Lung microvascular endothelial cell (primary cell): ENCODE data around the gene FAM234B. TPM values are rescaled to one million over a fixed set of nuclear protein-coding genes. Genes with fewer than 3 reads are reported as not detected.

Experiments used
- DNase-seq, 2 donors: peaks; one replicate each; pipeline versions ENCODE4 v3.0.0 to v3.0.0-alpha.2; 2010; ENCODE audit warnings: low read depth in 2 of 2
- total RNA-seq: library from RNA; depleted of rRNA; stranded (reverse); fragments of >200 nt; gene quantifications from 2 replicates; pipeline ENCODE4 v1.2.1, GENCODE V29; 2014

Gene FAM234B
- total RNA-seq, 1 donor from 2014 or later: 13.9 TPM

DNA sequence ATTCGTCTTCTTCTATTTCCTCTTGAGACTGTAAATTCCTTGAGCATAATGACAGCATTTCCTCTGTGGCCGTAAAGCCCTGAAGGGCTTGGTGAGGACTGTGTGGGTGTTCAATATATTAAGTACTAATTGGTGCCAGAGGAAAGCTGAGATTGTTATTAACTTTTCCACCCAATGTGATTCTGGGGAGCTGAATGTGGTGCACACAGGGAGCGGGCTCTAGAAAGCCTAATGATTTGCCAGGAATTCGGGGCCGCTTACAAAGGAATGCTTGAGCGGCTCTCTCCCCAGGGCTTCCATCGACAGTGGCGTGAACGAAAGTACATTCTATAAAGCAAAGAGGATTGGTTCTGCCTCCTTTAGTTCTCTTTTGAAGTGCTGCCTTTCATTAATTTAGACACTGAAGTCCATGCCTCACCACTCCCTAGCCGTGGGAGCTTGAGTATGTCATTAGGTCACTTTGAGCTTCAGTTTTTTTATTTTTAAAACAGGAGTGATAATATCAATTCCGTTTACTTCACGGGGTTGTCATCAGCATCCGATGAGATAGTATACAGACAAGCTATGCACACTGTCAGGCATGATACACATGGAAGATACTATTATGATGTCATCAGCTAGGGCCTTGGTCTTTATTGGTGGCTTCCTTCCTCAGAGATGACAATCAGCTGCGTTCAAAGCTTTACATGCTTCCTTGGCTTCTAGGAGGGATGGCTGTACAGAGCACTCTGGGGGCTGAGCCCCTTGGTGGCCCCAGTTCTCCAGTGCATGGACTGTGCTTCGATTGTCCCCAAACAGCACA is 70.3 kb downstream of the FAM234B start:
- DNase-seq: no peak

DNA sequence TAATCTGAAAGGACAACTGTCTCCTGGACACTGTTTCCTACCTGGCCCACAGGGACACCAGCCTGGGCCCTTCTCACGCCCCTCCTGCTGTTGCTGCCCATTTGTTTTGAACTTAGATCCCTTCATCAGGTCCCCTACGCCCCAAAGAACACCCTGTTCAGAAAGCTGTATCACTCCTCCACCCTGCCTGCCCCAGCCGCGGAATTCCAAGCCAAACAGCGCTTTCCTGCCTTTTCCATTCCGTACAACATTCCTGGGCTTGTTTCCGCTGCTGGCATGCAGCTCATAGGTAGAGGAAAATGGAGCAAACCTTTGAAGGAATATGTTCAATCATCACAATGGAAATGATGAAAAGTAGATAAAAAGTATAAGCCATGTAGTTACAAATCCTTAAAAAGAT is 72.1 kb downstream of the FAM234B start:
- peak; percentile 57 to 88 for DNase-seq

DNA sequence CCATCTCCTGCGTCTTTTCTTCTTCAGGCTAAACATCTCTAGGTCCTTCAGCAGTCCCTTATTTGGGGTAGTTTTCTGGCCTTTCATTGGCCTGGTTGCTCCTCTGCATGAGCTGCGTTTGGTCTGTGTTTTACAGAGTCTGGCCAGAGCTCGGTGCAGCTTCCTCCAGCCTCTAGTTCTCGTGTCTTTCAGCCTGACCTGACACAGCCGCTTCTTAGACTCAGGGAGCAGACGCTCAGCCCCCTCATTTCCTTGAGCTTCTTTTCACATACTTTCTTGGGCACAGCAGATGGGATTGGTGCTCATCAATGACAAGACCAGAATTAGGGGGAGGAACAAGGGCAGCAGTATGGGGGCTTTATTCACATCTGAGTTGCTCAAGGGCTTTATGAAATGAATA is 72.8 kb downstream of the FAM234B start:
- DNase-seq: no peak

DNA sequence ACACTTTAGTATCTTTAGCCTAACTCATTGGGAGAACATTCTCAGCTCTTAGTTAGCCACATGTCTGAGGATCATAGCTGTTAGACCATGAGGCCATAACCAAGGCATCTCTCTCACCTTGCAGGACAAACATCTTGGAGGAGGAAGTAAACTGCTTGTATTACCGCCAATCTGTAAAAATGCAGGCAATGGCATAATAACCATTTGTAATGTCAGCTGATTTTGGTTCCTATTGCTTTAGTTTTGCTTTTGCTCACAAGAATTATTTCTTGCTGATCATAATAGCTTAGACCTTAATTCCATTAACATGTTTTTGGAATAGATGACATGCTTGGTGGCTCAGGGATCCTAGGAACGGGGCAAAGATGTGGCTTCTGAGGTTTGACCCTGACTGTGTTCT is 75.6 kb downstream of the FAM234B start:
- DNase-seq: no peak

DNA sequence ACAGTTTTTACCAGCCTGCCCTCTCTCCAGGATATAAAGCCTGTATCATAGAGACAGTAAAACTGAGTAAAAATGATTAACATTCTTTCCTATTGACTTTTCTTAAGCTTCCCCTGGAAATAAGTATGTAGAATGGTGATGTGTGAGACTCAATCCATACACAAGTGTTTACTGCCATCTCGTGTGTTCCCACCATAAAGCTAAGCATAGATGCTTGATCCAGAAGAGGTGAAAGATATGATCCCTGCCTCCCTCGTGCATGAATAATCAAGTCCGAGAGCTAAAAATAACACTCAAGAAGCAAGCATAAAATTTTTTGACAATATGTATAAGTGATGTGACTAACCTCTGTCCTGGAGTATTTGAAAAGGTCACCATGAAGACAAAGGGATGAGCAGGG is 76.2 kb downstream of the FAM234B start:
- DNase-seq: no peak

DNA sequence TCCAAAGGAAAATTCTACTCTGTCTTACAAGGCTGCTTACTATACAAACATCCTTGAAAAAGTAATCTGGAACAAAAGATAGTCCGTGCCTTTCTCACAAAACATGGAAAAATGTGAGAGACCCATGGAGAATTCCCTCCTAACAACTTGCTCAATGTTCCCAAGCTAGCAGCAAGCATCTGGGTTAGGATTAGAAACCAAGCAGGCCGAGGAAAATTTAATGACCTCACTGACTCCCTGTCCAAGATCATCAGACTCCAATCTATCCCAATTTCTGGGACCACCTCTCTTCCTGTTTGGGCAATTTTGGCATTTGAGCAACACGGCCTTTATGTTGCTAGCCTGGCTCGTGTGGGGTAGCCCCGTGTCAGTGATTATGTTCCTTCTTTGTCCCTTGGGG is 77.4 kb downstream of the FAM234B start:
- no peak for DNase-seq

DNA sequence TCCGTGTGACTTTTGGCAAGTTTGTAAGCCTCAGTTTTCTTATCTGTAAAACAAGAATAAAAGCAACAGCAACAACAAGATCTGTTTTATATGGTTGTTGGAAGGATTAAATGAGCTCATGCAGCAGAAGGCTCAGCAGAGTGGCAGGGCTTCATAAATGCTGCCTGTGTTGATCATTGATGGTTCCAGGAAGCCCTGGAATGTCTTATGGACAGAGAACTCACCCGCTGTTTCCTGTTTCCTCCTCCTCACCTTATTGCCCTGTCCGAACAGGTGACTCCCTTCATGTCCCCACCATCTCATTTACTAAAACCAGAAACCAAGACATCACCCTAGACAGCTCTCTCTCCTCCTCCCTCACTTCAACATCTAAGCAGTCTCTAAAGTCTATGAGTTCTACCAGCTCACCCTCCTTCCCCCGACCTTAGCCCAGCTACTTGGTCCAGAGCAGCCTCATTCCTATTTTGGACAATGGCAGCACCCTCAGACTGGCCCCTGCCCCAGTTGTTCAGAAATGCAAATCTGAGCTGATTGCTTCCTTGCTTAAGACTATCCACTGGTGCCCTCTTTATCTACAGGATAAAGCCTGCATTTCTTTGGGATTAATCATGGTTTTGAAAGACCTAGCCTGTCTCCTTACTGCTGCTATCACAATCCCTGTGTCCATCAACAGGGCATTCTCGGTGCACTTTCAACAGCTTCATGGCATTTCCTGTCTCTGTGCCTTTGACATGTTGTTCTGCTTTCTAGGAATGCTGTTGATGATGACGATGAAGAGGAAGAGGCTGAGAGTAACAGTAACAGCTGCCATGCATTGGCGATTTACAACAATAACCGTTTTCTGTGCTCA is 80.7 kb downstream of the FAM234B start:
- peak; percentile 56 to 84 for DNase-seq

DNA sequence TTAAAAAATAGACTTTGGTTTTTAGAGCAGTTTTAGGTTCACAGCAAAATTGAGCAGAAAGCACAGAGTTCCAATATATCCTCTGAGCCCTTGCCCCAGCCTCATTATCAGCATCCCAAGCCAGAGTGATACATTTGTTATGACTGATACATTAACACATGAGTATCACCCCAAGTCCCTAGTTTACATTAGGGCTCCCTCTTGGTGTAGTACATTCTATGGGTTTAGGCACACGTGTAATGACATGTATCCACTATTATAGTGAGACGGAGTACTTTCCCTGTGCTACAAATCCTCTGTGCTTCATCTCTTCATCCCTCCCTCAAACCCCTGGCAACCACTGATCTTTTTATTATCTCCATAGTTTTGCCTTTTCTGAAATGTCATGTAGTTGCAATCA is 81.8 kb downstream of the FAM234B start:
- no peak for DNase-seq

DNA sequence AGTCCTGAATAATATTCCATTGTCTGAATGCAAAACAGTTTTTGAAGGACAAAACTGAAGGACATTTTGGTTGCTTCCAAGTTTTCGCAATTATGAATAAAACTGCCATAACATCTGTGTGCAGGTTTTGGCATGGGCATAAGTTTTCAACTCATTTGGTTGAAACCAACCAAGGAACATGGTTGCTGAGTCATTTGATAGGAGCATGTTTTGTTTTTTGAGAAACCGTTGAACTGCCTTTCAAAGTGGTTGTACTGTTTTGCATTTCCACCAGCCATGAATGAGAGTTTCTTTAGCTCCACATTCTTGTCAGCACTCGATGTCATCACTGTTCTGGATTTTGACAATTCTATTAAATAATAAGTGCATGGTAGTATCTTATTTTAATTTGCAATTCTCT is 82.3 kb downstream of the FAM234B start:
- DNase-seq: no peak

DNA sequence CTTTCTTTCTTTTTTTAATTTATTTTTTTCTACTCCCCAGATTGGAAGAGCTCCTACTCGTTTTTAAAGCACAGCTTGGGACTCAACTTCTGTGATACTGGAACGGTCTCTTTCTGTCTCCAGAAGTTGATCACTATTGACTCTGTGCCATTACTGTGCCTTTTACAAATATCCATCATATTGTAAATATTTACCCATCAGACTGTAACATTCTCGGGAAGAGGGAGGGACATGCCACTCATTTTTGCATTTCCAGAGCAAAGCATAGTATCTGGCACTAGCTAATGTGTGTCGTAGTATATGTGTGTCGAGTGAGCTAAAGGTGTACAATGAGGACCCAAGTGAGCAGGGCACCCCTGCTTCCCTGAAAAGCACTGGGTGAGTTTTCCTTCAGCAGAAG is 83.3 kb downstream of the FAM234B start:
- no peak for DNase-seq

DNA sequence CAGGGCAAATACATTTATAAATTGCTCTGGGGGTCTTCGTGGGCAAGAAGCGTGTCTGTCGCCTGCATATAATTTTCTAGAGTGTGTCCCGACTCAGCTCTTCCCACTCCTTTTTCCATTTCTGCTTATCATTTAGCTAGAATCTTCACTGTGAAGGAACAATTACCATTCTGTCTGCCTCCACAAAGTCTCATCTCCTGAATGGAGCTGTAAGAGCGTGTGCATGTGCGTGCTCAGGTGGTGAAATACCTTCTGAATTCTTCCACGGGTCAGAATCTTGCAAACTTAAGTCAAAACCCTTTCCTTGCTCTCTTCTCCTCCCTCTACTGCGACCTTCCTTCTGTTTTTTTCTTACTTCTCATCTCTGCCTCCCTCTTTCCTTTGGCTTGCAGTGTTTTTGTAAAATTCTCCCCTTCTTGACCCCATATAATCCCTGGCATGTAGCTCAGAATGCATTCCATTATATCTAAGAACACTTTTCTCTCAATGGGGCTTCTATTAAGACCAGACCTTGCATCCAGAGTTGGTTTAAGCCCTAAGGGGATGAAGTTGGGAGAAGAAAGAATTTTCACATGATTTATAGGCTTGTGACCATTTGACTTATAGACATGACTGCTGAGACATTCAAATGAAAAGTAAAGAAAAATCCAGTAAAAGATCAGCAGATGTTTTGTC is 84.2 kb downstream of the FAM234B start:
- no peak for DNase-seq

DNA sequence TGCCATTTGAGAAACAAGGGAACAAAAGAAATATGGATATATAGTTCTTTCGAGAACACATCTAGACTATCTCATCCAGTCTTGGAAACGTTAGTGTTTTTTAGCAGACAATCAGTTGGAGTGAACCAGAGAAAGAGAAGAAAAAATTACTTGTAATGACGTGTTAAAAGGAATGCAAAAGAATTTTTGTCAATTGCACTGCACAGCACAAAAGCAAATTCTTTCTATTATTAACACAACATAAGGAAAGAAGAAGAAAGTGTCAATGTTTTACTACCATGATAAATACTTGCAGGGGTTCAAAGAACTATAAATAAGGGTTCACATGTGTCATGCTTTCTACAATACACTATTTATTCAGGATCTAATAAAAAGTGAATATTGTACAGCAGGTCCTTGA is 86.8 kb downstream of the FAM234B start:
- DNase-seq: no peak

Other genes starting within 250 kb of the FAM234B start
- 36.6 and 42.3 TPM in 2 replicates for gene DDX47, start 231.0 kb upstream of the FAM234B start, total RNA-seq
- 0.99 and 2.2 TPM in 2 replicates for gene GPRC5A, start 152.8 kb upstream of the FAM234B start, total RNA-seq
- gene GPRC5D, start 92.2 kb upstream of the FAM234B start, total RNA-seq: under 0.01 TPM in 1 of 2 replicates, not detected in the other
- 19.0 and 28.2 TPM in 2 replicates for gene HEBP1, start 44.1 kb upstream of the FAM234B start, total RNA-seq
- gene GSG1, start 59.3 kb downstream of the FAM234B start, total RNA-seq: not detected in 2 replicates
- 58.4 and 83.3 TPM in 2 replicates for gene EMP1, start 152.3 kb downstream of the FAM234B start, total RNA-seq